Measurements from ENCODE around the gene TECRL.

TECRL gene

GRCh38 chr4:64399313-64400109 is 9.7 kb downstream of the TECRL start:
- H3K4me3 ChIP-seq (ENCODE audit: low read length) = no peak overlapping the region
- DNase-seq (ENCODE audit: low read depth) = no peak
- no peak for TF ChIP-seq CTCF (conservative IDR thresholded peaks at IDR 0.05; ENCODE audit: low read length)

GRCh38 chr4:64394469-64394868 is 14.8 kb downstream of the TECRL start:
- DNase-seq (ENCODE audit: low read depth) = no peak
- no peak overlapping the region for H3K4me3 ChIP-seq (ENCODE audit: low read length)
- no peak for TF ChIP-seq CTCF (conservative IDR thresholded peaks at IDR 0.05; ENCODE audit: low read length)

- TF ChIP-seq CTCF (conservative IDR thresholded peaks at IDR 0.05; ENCODE audit: low read length) = no peak
These were observed 21.0 kb downstream of the TECRL start for GRCh38 chr4:64388252-64388651.

GRCh38 chr4:64385220-64385619 is 24.0 kb downstream of the TECRL start:
- no peak overlapping the region for H3K4me3 ChIP-seq (ENCODE audit: low read length)
- DNase-seq (ENCODE audit: low read depth) = no peak
- TF ChIP-seq CTCF (conservative IDR thresholded peaks at IDR 0.05; ENCODE audit: low read length) = no peak

More at GRCh38 chr4:64388252-64388651, 21.0 kb downstream of the TECRL start:
- DNase-seq (ENCODE audit: low read depth) = no peak
- H3K4me3 ChIP-seq (ENCODE audit: low read length) = no peak overlapping the region

- H3K4me3 ChIP-seq (ENCODE audit: low read length) = no peak overlapping the region
- TF ChIP-seq CTCF (conservative IDR thresholded peaks at IDR 0.05; ENCODE audit: low read length) = no peak
- DNase-seq (ENCODE audit: low read depth) = no peak
These were observed 24.7 kb downstream of the TECRL start for GRCh38 chr4:64384237-64385203.

GRCh38 chr4:64368741-64369140 is 40.5 kb downstream of the TECRL start:
- no peak for TF ChIP-seq CTCF (conservative IDR thresholded peaks at IDR 0.05; ENCODE audit: low read length)
- DNase-seq (ENCODE audit: low read depth) = no peak
- no peak overlapping the region for H3K4me3 ChIP-seq (ENCODE audit: low read length)

Data from AG10803 (cell line).